K562 (cell line): ENCODE measurements around the gene CGGBP1. TPM values are rescaled to one million over a fixed set of nuclear protein-coding genes. Genes with fewer than 3 reads are reported as not detected.

Experiments
- FOXK1 ChIP-seq: sonication (generic); formaldehyde crosslinking; IDR thresholded peaks from 2 replicates; pipeline ENCODE4 v1.8.0; 2022; ENCODE audit warnings: missing genetic modification reagents, mild to moderate bottlenecking, borderline replicate concordance
- SAP30 ChIP-seq: fragments of 200-600 bp; sonication (generic); IDR thresholded peaks from 2 replicates; pipeline ENCODE4 v1.6.1; 2012; ENCODE audit warnings: borderline replicate concordance, low read depth, mild to moderate bottlenecking, moderate library complexity, low read length, control low read depth, inconsistent platforms; ENCODE audit not compliant: insufficient read depth, poor library complexity, severe bottlenecking
- ZNF124 ChIP-seq: sonication (generic); formaldehyde crosslinking; IDR thresholded peaks from 2 replicates; pipeline ENCODE4 v1.8.1; 2022; ENCODE audit warnings: missing genetic modification reagents
- ZNF57 ChIP-seq: fragments of 450-650 bp; formaldehyde crosslinking; IDR thresholded peaks from 2 replicates; pipeline ENCODE4 v1.4.0; 2020; ENCODE audit warnings: mild to moderate bottlenecking, moderate library complexity
- polyA plus RNA-seq, 8 experiments: library from polyadenylated mRNA; depleted of rRNA in 4 of 8; stranded (reverse) in 5 of 8; unstranded in 3 of 8; fragments of >200 nt; fragmentation: Nextera tagmentation in 2 of 8; fragmentation: Illumina TruSeq in 1 of 8; extraction: Ambion mirVana in 2 of 8; extraction: Trizol in 1 of 8; gene quantifications; 2 replicates each; pipeline versions ENCODE4 v1.2.1 to v1.2.3, GENCODE V29; 2011 to 2014; ENCODE audit warnings: inconsistent platforms in 1 of 8, missing spikeins in 1 of 8
- total RNA-seq, 7 experiments: library from RNA; depleted of rRNA in 6 of 7; stranded (reverse); fragments of >200 nt in 6 of 7; fragmentation: Illumina TruSeq in 2 of 7; extraction: Trizol in 2 of 7; gene quantifications; 2 replicates each; pipeline versions ENCODE4 v1.2.1 to v1.2.3, GENCODE V29; 2011 to 2021; ENCODE audit warnings: low replicate concordance in 1 of 7
- TF ChIP-seq, protein P1 (sequence below): fragments of 450-650 bp; IDR thresholded peaks from 2 replicates; pipeline ENCODE4 v1.6.1; 2016; ENCODE audit warnings: mild to moderate bottlenecking, moderate library complexity
- TF ChIP-seq, protein P2 (sequence below): fragments of 450-650 bp; IDR thresholded peaks from one replicate; pipeline ENCODE4 v1.6.1; 2018; ENCODE audit warnings: mild to moderate bottlenecking, moderate library complexity; ENCODE audit not compliant: partially characterized antibody
- TF ChIP-seq, protein P3 (sequence below): IDR thresholded peaks from 3 replicates; pipeline ENCODE4 v1.6.1; 2011; ENCODE audit warnings: borderline replicate concordance, mild to moderate bottlenecking, moderate library complexity; ENCODE audit not compliant: insufficient read length; ENCODE audit errors: extremely low read depth

CGGBP1 gene
- total and polyA plus RNA-seq, 9 of the 15 experiments (the other 6 are each of a cell fraction or from before 2014, with no cell fraction given) = 14.4 to 47.8 (median 37.8) TPM

DNA sequence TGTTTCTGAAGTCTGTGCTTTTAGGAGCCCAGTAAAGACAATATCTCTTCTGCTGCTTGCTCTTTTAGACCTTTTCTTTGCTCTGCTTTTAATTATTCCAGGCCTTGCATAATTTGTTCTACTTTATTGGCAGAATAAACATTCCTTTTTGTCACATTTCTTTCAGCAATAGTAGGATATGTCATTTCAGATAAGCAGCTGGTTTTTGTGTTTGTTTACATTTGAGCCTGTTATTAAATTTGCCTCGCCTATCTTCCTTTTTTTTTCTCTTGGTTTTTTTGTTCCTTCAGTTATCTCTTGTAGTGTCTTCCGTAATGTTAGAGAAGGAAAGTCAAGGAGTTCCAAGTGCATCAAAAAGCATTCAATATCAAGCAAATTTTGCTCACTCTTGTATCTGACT, 16.7 kb upstream of the CGGBP1 start (continued):
- TF ChIP-seq, protein P1, sequence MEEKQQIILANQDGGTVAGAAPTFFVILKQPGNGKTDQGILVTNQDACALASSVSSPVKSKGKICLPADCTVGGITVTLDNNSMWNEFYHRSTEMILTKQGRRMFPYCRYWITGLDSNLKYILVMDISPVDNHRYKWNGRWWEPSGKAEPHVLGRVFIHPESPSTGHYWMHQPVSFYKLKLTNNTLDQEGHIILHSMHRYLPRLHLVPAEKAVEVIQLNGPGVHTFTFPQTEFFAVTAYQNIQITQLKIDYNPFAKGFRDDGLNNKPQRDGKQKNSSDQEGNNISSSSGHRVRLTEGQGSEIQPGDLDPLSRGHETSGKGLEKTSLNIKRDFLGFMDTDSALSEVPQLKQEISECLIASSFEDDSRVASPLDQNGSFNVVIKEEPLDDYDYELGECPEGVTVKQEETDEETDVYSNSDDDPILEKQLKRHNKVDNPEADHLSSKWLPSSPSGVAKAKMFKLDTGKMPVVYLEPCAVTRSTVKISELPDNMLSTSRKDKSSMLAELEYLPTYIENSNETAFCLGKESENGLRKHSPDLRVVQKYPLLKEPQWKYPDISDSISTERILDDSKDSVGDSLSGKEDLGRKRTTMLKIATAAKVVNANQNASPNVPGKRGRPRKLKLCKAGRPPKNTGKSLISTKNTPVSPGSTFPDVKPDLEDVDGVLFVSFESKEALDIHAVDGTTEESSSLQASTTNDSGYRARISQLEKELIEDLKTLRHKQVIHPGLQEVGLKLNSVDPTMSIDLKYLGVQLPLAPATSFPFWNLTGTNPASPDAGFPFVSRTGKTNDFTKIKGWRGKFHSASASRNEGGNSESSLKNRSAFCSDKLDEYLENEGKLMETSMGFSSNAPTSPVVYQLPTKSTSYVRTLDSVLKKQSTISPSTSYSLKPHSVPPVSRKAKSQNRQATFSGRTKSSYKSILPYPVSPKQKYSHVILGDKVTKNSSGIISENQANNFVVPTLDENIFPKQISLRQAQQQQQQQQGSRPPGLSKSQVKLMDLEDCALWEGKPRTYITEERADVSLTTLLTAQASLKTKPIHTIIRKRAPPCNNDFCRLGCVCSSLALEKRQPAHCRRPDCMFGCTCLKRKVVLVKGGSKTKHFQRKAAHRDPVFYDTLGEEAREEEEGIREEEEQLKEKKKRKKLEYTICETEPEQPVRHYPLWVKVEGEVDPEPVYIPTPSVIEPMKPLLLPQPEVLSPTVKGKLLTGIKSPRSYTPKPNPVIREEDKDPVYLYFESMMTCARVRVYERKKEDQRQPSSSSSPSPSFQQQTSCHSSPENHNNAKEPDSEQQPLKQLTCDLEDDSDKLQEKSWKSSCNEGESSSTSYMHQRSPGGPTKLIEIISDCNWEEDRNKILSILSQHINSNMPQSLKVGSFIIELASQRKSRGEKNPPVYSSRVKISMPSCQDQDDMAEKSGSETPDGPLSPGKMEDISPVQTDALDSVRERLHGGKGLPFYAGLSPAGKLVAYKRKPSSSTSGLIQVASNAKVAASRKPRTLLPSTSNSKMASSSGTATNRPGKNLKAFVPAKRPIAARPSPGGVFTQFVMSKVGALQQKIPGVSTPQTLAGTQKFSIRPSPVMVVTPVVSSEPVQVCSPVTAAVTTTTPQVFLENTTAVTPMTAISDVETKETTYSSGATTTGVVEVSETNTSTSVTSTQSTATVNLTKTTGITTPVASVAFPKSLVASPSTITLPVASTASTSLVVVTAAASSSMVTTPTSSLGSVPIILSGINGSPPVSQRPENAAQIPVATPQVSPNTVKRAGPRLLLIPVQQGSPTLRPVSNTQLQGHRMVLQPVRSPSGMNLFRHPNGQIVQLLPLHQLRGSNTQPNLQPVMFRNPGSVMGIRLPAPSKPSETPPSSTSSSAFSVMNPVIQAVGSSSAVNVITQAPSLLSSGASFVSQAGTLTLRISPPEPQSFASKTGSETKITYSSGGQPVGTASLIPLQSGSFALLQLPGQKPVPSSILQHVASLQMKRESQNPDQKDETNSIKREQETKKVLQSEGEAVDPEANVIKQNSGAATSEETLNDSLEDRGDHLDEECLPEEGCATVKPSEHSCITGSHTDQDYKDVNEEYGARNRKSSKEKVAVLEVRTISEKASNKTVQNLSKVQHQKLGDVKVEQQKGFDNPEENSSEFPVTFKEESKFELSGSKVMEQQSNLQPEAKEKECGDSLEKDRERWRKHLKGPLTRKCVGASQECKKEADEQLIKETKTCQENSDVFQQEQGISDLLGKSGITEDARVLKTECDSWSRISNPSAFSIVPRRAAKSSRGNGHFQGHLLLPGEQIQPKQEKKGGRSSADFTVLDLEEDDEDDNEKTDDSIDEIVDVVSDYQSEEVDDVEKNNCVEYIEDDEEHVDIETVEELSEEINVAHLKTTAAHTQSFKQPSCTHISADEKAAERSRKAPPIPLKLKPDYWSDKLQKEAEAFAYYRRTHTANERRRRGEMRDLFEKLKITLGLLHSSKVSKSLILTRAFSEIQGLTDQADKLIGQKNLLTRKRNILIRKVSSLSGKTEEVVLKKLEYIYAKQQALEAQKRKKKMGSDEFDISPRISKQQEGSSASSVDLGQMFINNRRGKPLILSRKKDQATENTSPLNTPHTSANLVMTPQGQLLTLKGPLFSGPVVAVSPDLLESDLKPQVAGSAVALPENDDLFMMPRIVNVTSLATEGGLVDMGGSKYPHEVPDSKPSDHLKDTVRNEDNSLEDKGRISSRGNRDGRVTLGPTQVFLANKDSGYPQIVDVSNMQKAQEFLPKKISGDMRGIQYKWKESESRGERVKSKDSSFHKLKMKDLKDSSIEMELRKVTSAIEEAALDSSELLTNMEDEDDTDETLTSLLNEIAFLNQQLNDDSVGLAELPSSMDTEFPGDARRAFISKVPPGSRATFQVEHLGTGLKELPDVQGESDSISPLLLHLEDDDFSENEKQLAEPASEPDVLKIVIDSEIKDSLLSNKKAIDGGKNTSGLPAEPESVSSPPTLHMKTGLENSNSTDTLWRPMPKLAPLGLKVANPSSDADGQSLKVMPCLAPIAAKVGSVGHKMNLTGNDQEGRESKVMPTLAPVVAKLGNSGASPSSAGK = no peak
- no peak for TF ChIP-seq FOXK1 (CRISPR knock-in tag)
- TF ChIP-seq ZNF124 (CRISPR knock-in tag) = no peak
- TF ChIP-seq, protein P2, sequence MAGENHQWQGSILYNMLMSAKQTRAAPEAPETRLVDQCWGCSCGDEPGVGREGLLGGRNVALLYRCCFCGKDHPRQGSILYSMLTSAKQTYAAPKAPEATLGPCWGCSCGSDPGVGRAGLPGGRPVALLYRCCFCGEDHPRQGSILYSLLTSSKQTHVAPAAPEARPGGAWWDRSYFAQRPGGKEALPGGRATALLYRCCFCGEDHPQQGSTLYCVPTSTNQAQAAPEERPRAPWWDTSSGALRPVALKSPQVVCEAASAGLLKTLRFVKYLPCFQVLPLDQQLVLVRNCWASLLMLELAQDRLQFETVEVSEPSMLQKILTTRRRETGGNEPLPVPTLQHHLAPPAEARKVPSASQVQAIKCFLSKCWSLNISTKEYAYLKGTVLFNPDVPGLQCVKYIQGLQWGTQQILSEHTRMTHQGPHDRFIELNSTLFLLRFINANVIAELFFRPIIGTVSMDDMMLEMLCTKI = no peak
- TF ChIP-seq SAP30 = no peak
- TF ChIP-seq, protein P3, sequence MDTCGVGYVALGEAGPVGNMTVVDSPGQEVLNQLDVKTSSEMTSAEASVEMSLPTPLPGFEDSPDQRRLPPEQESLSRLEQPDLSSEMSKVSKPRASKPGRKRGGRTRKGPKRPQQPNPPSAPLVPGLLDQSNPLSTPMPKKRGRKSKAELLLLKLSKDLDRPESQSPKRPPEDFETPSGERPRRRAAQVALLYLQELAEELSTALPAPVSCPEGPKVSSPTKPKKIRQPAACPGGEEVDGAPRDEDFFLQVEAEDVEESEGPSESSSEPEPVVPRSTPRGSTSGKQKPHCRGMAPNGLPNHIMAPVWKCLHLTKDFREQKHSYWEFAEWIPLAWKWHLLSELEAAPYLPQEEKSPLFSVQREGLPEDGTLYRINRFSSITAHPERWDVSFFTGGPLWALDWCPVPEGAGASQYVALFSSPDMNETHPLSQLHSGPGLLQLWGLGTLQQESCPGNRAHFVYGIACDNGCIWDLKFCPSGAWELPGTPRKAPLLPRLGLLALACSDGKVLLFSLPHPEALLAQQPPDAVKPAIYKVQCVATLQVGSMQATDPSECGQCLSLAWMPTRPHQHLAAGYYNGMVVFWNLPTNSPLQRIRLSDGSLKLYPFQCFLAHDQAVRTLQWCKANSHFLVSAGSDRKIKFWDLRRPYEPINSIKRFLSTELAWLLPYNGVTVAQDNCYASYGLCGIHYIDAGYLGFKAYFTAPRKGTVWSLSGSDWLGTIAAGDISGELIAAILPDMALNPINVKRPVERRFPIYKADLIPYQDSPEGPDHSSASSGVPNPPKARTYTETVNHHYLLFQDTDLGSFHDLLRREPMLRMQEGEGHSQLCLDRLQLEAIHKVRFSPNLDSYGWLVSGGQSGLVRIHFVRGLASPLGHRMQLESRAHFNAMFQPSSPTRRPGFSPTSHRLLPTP = no peak
- no peak for TF ChIP-seq ZNF57
